Measurements from ENCODE around the gene CIAPIN1. TPM values are rescaled to one million over a fixed set of nuclear protein-coding genes. Genes with fewer than 3 reads are reported as not detected.
A peak's percentile ranks its signal among the peaks of the same experiment; 100 is the strongest.

CIAPIN1 gene
- total RNA-seq, 3 donors from 2014 or later, result 43.2 to 63.7 (median 53.8) TPM

DNA sequence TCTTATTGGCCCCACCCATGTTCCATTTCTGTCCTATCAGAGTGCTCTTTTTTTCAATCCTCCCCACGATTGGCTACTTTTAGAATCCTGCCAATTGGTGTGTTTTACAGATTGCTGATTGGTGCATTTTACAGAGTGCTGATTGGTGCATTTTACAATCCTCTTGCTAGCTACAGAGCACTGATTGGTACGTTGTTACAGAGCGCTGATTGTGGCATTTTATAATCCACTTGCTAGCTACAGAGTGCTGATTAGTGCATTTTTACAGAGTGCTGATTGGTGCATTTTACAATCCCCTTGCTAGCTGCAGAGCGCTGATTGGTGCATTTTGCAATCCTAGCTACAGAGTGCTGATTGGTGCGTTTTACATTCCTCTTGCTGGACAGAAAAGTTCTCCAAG, 52.2 kb downstream of the CIAPIN1 start:
- no peak for DNase-seq
- no peaks in the 10 kb centered on the region for H3K9me3 ChIP-seq
- intact Hi-C loops (cut with DNase I, micrococcal nuclease), result no loop called here
- no peaks in the 10 kb centered on the region for H3K36me3 ChIP-seq (ENCODE audit: low read depth)
- TF ChIP-seq, protein P1, sequence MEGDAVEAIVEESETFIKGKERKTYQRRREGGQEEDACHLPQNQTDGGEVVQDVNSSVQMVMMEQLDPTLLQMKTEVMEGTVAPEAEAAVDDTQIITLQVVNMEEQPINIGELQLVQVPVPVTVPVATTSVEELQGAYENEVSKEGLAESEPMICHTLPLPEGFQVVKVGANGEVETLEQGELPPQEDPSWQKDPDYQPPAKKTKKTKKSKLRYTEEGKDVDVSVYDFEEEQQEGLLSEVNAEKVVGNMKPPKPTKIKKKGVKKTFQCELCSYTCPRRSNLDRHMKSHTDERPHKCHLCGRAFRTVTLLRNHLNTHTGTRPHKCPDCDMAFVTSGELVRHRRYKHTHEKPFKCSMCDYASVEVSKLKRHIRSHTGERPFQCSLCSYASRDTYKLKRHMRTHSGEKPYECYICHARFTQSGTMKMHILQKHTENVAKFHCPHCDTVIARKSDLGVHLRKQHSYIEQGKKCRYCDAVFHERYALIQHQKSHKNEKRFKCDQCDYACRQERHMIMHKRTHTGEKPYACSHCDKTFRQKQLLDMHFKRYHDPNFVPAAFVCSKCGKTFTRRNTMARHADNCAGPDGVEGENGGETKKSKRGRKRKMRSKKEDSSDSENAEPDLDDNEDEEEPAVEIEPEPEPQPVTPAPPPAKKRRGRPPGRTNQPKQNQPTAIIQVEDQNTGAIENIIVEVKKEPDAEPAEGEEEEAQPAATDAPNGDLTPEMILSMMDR (IDR thresholded peaks at IDR 0.05), result no peak
- no peak overlapping the region for H3K4me3 ChIP-seq
- no peak for ATAC-seq
- H3K4me1 ChIP-seq (ENCODE audit: low read depth), result no peaks in the 10 kb centered on the region

DNA sequence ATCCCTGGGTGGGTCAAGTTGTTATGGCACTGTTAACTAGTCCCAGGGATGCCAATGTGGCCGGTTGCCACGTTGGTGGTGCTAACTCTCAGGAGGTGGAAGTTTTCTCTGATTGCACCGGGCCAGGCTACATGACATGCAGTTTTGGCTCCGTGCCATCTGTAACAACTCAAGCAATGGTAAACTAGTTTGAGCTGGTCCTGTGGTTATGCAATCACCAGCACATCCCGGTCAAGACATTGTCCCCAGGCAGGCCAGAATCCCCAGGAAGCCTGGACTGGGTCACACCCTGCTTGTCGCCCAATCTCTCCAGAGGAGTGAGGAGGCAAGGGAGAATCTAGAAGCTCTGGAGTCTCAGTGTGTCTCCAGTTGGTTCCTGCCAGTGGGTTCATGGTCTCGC, 52.7 kb downstream of the CIAPIN1 start:
- Histone ChIP-seq H3K4me1 (ENCODE audit: low read depth) (no peaks in the 10 kb centered on the region), H3K36me3 (ENCODE audit: low read depth) (no peaks in the 10 kb centered on the region), H3K9me3 (no peaks in the 10 kb centered on the region), H3K4me3 (no peak overlapping the region)
- DNase-seq, result peak in 2 of 3 donors; percentile 41 to 74
- TF ChIP-seq, protein P1 (IDR thresholded peaks at IDR 0.05), result no peak
- intact Hi-C loops (cut with DNase I, micrococcal nuclease), result no loop called here
- peak; percentile 78 for ATAC-seq

DNA sequence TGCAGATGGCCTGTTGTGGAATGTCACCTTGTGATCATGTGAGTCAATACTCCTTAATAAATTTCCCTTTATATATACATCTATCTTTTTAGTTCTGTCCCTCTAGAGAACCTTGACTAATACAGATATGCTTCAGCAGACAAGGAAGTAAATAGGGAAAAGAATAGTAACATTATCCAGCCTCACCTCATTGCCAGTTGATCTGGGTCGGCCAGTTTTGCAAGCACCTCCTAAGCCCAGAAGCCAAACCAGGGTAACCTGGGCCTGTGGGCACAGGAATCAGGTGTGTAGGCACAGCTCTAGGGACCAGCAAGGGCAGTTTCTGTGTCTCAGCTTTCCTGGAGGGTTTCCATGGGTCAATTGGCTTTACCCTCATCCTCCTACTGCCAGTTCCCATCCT, 54.5 kb downstream of the CIAPIN1 start:
- H3K36me3 ChIP-seq (ENCODE audit: low read depth), result no peaks in the 10 kb centered on the region
- no peaks in the 10 kb centered on the region for H3K4me1 ChIP-seq (ENCODE audit: low read depth)
- TF ChIP-seq, protein P1 (IDR thresholded peaks at IDR 0.05), result no peak
- ATAC-seq (peak; percentile 47), DNase-seq (no peak)
- no peaks in the 10 kb centered on the region for H3K9me3 ChIP-seq
- intact Hi-C loops (cut with DNase I, micrococcal nuclease), result no loop called here
- no peak overlapping the region for H3K4me3 ChIP-seq

DNA sequence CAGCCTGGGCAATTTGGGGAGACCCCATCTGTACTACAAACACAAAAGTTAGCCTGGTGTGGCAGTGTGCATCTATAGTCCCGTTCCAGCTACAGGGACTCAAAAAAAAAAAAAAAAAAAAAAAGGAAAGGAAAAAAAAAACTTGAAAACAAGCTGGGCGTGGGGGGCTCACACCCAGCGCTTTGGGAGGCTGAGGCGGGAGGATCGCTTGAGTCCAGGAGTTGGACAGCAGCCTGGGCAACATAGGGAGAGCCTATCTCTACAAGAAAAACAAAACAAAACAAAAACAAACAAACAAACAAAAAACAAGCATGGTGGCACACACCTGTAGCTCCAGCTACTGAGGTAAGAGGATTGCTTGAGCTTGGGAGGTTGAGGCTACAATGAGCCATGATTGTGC, 55.5 kb downstream of the CIAPIN1 start:
- Histone ChIP-seq H3K4me1 (ENCODE audit: low read depth) (no peaks in the 10 kb centered on the region), H3K9me3 (no peaks in the 10 kb centered on the region), H3K4me3 (no peak overlapping the region), H3K36me3 (ENCODE audit: low read depth) (no peaks in the 10 kb centered on the region)
- TF ChIP-seq, protein P1 (IDR thresholded peaks at IDR 0.05), result no peak
- no peak for DNase-seq
- intact Hi-C loops (cut with DNase I, micrococcal nuclease), result no loop called here
- no peak for ATAC-seq

DNA sequence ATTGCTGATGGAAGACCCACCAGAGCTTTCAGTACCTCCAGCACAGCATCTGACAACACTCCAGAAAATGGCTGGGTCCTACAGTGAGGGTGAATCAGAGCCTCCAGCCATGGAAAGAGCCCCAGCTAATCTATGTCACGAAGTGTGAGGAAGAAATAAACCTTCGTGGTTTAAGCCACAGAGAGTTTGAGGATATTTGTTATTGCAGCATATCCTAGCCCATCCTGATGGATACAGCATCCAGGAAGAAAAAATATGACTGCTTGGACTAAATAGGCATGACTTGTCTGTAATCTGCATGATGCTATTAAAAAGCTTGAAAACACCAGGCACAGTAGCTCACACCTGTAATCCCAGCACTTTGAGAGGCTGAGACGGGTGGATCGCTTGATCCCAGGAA, 55.9 kb downstream of the CIAPIN1 start:
- TF ChIP-seq, protein P1 (IDR thresholded peaks at IDR 0.05), result no peak
- H3K9me3 ChIP-seq, result no peaks in the 10 kb centered on the region
- ATAC-seq (no peak), DNase-seq (no peak)
- H3K36me3 ChIP-seq (ENCODE audit: low read depth), result no peaks in the 10 kb centered on the region
- no peaks in the 10 kb centered on the region for H3K4me1 ChIP-seq (ENCODE audit: low read depth)
- intact Hi-C loops (cut with DNase I, micrococcal nuclease), result no loop called here
- no peak overlapping the region for H3K4me3 ChIP-seq

DNA sequence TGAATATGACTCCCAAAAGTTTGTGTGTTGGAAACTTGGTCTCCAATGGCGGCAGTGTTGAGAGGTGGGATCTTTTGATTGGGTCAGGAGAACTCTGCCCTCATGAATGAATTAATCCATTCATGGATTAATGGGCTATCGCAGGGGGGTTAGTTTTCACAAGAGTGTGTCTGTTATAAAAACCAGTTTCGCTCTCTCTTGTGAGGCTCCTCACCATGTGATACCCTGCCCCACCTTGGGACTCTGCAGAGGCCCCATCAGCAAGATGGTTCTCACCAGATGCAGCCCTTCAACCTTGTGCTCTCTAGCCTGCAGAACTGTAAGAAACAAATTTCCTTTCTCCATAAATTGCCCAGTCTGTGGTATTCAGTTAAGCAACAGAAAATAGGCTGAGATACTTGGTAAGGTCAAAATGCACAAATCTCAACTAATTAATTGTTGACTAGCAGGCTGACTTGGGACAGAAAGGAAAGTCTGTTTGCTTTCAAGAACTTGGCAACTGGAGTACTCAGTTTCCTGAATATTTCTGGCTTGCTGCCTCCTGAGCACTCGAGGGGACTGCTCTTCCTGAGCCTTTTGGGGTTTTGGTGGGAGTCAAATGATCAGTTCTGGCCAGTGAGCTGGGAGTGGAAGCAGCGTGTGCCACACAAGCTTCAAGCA, 56.4 kb downstream of the CIAPIN1 start:
- no peak for ATAC-seq
- Histone ChIP-seq H3K4me1 (ENCODE audit: low read depth) (no peaks in the 10 kb centered on the region), H3K36me3 (ENCODE audit: low read depth) (no peaks in the 10 kb centered on the region), H3K9me3 (no peaks in the 10 kb centered on the region), H3K4me3 (no peak overlapping the region)
- DNase-seq, result no peak
- intact Hi-C loops (cut with DNase I, micrococcal nuclease), result no loop called here
- TF ChIP-seq, protein P1 (IDR thresholded peaks at IDR 0.05), result no peak

Measured in mucosa of descending colon (tissue), 3 donors.